ENCODE results near the gene ICA1L. TPM values are rescaled to one million over a fixed set of nuclear protein-coding genes. Genes with fewer than 3 reads are reported as not detected.

The ICA1L gene
- total and polyA plus RNA-seq, 12 donors: 7.2 to 17.5 (median 8.4) TPM

- Histone ChIP-seq H3K4me1 (replicated peaks in 1 of 2) (peaks cover 13 to 35% of the 10 kb centered on the region in 2 donors), H3K36me3 (replicated peaks in 1 of 2) (no peaks in the 10 kb centered on the region)
- TF ChIP-seq CTCF (IDR thresholded peaks at IDR 0.05) (no peak), POLR2A (IDR thresholded peaks at IDR 0.05) (no peak)
Observed at GRCh38 chr2:202773301-202773973, 98.1 kb downstream of the ICA1L start.

GRCh38 chr2:202771741-202772460, 99.7 kb downstream of the ICA1L start:
- no peaks in the 10 kb centered on the region for H3K27me3 ChIP-seq
- TF ChIP-seq CTCF (IDR thresholded peaks at IDR 0.05): no peak
- TF ChIP-seq POLR2A (IDR thresholded peaks at IDR 0.05): no peak
- 48 to 59% (median 52%) methylated on average over 7 of the region's 7 CpGs for WGBS, 4 donors
- peak overlapping the region in 4 of 5 donors; percentile 37 to 82 (median 74) for H3K27ac ChIP-seq
- H3K4me3 ChIP-seq: no peak overlapping the region
- no peaks in the 10 kb centered on the region for H3K9me3 ChIP-seq (replicated peaks in 1 of 3)
- intact Hi-C loops (cut with DNase I): no loop called here
- no peaks in the 10 kb centered on the region for H3K36me3 ChIP-seq (replicated peaks in 1 of 2)
- peak; percentile 63 to 88 (median 86) for DNase-seq
- H3K4me1 ChIP-seq (replicated peaks in 1 of 2): peaks cover 13 to 35% of the 10 kb centered on the region in 2 donors

More at GRCh38 chr2:202773301-202773973, 98.1 kb downstream of the ICA1L start:
- H3K9me3 ChIP-seq (replicated peaks in 1 of 3): no peaks in the 10 kb centered on the region
- intact Hi-C loops (cut with DNase I): no loop called here
- peak overlapping the region; percentile 37 to 81 (median 59) for H3K27ac ChIP-seq
- WGBS, 4 donors: 64 to 67% (median 65%) methylated on average over 6 of the region's 6 CpGs
- H3K4me3 ChIP-seq: peak overlapping the region in 1 of 4 donors; percentile 1
- no peaks in the 10 kb centered on the region for H3K27me3 ChIP-seq
- DNase-seq: no peak

- H3K27me3 ChIP-seq: no peaks in the 10 kb centered on the region
- no peak for DNase-seq
- H3K27ac ChIP-seq: peak overlapping the region in 3 of 5 donors; percentile 37 to 82 (median 81)
- peaks cover 13 to 35% of the 10 kb centered on the region in 2 donors for H3K4me1 ChIP-seq (replicated peaks in 1 of 2)
- H3K9me3 ChIP-seq (replicated peaks in 1 of 3): no peaks in the 10 kb centered on the region
- TF ChIP-seq POLR2A (IDR thresholded peaks at IDR 0.05) (no peak), CTCF (IDR thresholded peaks at IDR 0.05) (no peak)
- intact Hi-C loops (cut with DNase I): no loop called here
- H3K4me3 ChIP-seq: no peak overlapping the region
- WGBS, 4 donors: 78 to 96% (median 94%) methylated on average over 1 of the region's 1 CpG
- H3K36me3 ChIP-seq (replicated peaks in 1 of 2): no peaks in the 10 kb centered on the region
Observed at GRCh38 chr2:202771336-202771735, 100.2 kb downstream of the ICA1L start.

- intact Hi-C loops (cut with DNase I): no loop called here
- Histone ChIP-seq H3K4me1 (replicated peaks in 1 of 2) (peaks cover 13 to 28% of the 10 kb centered on the region in 2 donors), H3K9me3 (replicated peaks in 1 of 3) (no peaks in the 10 kb centered on the region), H3K36me3 (replicated peaks in 1 of 2) (peaks cover 0 to 4% of the 10 kb centered on the region in 2 donors), H3K4me3 (no peak overlapping the region), H3K27me3 (no peaks in the 10 kb centered on the region), H3K27ac (no peak overlapping the region)
- TF ChIP-seq POLR2A (IDR thresholded peaks at IDR 0.05) (no peak), CTCF (IDR thresholded peaks at IDR 0.05) (no peak)
- DNase-seq: no peak
Observed at GRCh38 chr2:202769201-202769600, 102.4 kb downstream of the ICA1L start.

All from adrenal gland (tissue), 12 donors.